HepG2 (cell line): ENCODE data around the gene RPTOR. TPM values are rescaled to one million over a fixed set of nuclear protein-coding genes. Genes with fewer than 3 reads are reported as not detected.

Experiments used
- ATAC-seq: fragments of 200-7000 bp; cut with Tn5 transposase; 3 replicates; pipeline ENCODE4 v1.9.1; 2020; ENCODE audit warnings: mild to moderate bottlenecking, moderate library complexity
- BruUV-seq: library from RNA; stranded (reverse); fragments of 400-500 nt; replicated peaks from 2 replicates; lab custom pipeline; 2021; lab: Mats Ljungman, UMichigan
- CTCF ChIA-PET: fragments of 300-600 bp; formaldehyde crosslinking; extraction: SDS; loops from one replicate; lab custom pipeline; 2021; ENCODE audit warnings: low total read pairs, inconsistent platforms, low intra/inter-chr PET ratio; lab: Yijun Ruan, JAX
- POLR2A ChIA-PET: fragments of 350-600 bp; sonication (Branson Sonifier 250); formaldehyde crosslinking; loops from one replicate; lab custom pipeline; 2020; ENCODE audit warnings: antibody characterized with exemption, inconsistent platforms; lab: Yijun Ruan, JAX
- DNase-seq: peaks from one replicate; pipeline ENCODE4 v3.0.0-alpha.2; 2015; ENCODE audit warnings: low spot score
- FAIRE-seq: peaks from 3 replicates; lab custom pipeline; 2011; peaks lifted over from hg19 to GRCh38; lab: Jason Lieb, UNC
- H2AFZ ChIP-seq: one replicate; pipeline ENCODE4 v1.6.1; 2011; ENCODE audit warnings: low read length, inconsistent platforms
- H3K27ac ChIP-seq: fragments of 300-600 bp; 3 replicates; pipeline ENCODE4 v1.8.0; 2011; ENCODE audit warnings: mixed run types, mild to moderate bottlenecking, mixed read lengths, low read length, inconsistent platforms; ENCODE audit not compliant: insufficient read depth; ENCODE audit errors: extremely low read length
- H3K27me3 ChIP-seq, 2 experiments: fragments of 200-600 bp in 1 of 2; 2 replicates in 1 of 2; 3 replicates in 1 of 2; pipeline versions ENCODE4 v1.6.0 to v1.8.0; 2011; ENCODE audit warnings: low read length in 2 of 2, mild to moderate bottlenecking in 2 of 2, moderate library complexity in 2 of 2, inconsistent platforms in 1 of 2; ENCODE audit not compliant: insufficient read depth in 2 of 2, control insufficient read depth in 1 of 2
- H3K36me3 ChIP-seq, 2 experiments: fragments of 200-600 bp in 1 of 2; replicated peaks in 1 of 2; 2 replicates in 1 of 2; 3 replicates in 1 of 2; pipeline versions ENCODE4 v1.5.1 to v1.8.0; 2011; ENCODE audit warnings: low read length in 2 of 2, inconsistent platforms in 1 of 2; ENCODE audit not compliant: insufficient read depth in 2 of 2, control insufficient read depth in 1 of 2
- H3K4me1 ChIP-seq: 2 replicates; pipeline ENCODE4 v1.5.1; 2012; ENCODE audit warnings: low read length, inconsistent platforms; ENCODE audit not compliant: insufficient read depth
- H3K4me2 ChIP-seq: 2 replicates; pipeline ENCODE4 v1.6.0; 2011; ENCODE audit warnings: low read depth, low read length, inconsistent platforms
- H3K4me3 ChIP-seq, 3 experiments: fragments of 200-600 bp in 1 of 3; sonication (generic), shearing (Covaris generic) in 1 of 3; replicated peaks in 1 of 3; 2 replicates each; pipeline ENCODE4 v1.5.1; 2011 to 2016; ENCODE audit warnings: low read length in 3 of 3, inconsistent platforms in 2 of 3, low read depth in 2 of 3, mild to moderate bottlenecking in 2 of 3, control low read depth in 1 of 3, mixed read lengths in 1 of 3; ENCODE audit not compliant: insufficient read depth in 1 of 3
- H3K79me2 ChIP-seq: one replicate; pipeline ENCODE4 v1.6.1; 2011; ENCODE audit warnings: low read length, inconsistent platforms; ENCODE audit not compliant: insufficient read depth
- H3K9ac ChIP-seq: 2 replicates; pipeline ENCODE4 v1.6.0; 2011; ENCODE audit warnings: mild to moderate bottlenecking, low read depth, low read length, inconsistent platforms; ENCODE audit not compliant: insufficient read depth
- H3K9me3 ChIP-seq: 2 replicates; pipeline ENCODE4 v1.5.1; 2012; ENCODE audit warnings: mild to moderate bottlenecking, low read length
- H4K20me1 ChIP-seq: 2 replicates; pipeline ENCODE4 v1.6.0; 2011; ENCODE audit warnings: inconsistent platforms, mild to moderate bottlenecking, low read length, moderate library complexity; ENCODE audit not compliant: insufficient read depth
- FIP1L1 ChIP-seq: fragments of 200-400 bp; formaldehyde crosslinking; IDR thresholded peaks from 2 replicates; pipeline ENCODE4 v1.6.1; 2018; ENCODE audit warnings: low read depth, mild to moderate bottlenecking, low read length, moderate library complexity, borderline replicate concordance; ENCODE audit not compliant: insufficient read depth
- NCOA1 ChIP-seq: sonication (generic); formaldehyde crosslinking; IDR thresholded peaks from 2 replicates; pipeline ENCODE4 v1.9.0; 2021; ENCODE audit warnings: missing genetic modification reagents
- SETDB1 ChIP-seq: sonication (generic); formaldehyde crosslinking; IDR thresholded peaks from 2 replicates; pipeline ENCODE4 v1.5.1; 2020; ENCODE audit warnings: missing genetic modification reagents, mild to moderate bottlenecking, borderline replicate concordance
- ZNF510 ChIP-seq: sonication (generic); formaldehyde crosslinking; IDR thresholded peaks from 2 replicates; pipeline ENCODE4 v1.4.0; 2020; ENCODE audit warnings: low read depth, mild to moderate bottlenecking, missing genetic modification reagents
- ZNF556 ChIP-seq: sonication (generic); formaldehyde crosslinking; IDR thresholded peaks from 2 replicates; pipeline ENCODE4 v1.4.0; 2020; ENCODE audit warnings: mild to moderate bottlenecking, missing genetic modification reagents, borderline replicate concordance
- ZNF572 ChIP-seq: sonication (generic); formaldehyde crosslinking; IDR thresholded peaks from 2 replicates; pipeline ENCODE4 v1.5.1; 2020; ENCODE audit warnings: mild to moderate bottlenecking, missing genetic modification reagents
- WGBS: methylation state at CpG from one replicate; pipeline ENCODE4 v1.1.6; 2017; ENCODE audit warnings: low lambda C conversion rate; 5-methylcytosine and 5-hydroxymethylcytosine counted together
- in situ Hi-C: cut with HindIII; loops from 2 replicates; pipeline ENCODE4 v1.10.0; 2017; ENCODE audit warnings: low pct_unique_long_range_greater_than_20kb; ENCODE audit not compliant: extremely low pct_ligation_motif_present
- intact Hi-C: fragments of 100-400 bp; cut with micrococcal nuclease; formaldehyde crosslinking; loops from one replicate; pipeline ENCODE4 v1.10.0; 2022; ENCODE audit not compliant: unreplicated experiment
- polyA plus RNA-seq, 8 experiments: library from polyadenylated mRNA; depleted of rRNA in 3 of 8; stranded (reverse) in 7 of 8; unstranded in 1 of 8; fragments of >200 nt; fragmentation: Illumina TruSeq in 4 of 8; extraction: Trizol in 4 of 8; gene quantifications; 2 replicates each; pipeline versions ENCODE4 v1.2.1 to v1.2.3, GENCODE V29; 2011 to 2016; ENCODE audit warnings: low read depth in 4 of 8, missing spikeins in 1 of 8, mixed read lengths in 1 of 8; ENCODE audit not compliant: insufficient read depth in 1 of 8
- total RNA-seq, 5 experiments: library from RNA; depleted of rRNA; stranded (reverse); fragments of >200 nt; fragmentation: Illumina TruSeq; extraction: Trizol; gene quantifications; 2 replicates each; pipeline ENCODE4 v1.2.3, GENCODE V29; 2016; ENCODE audit warnings: low read depth in 1 of 5
- TF ChIP-seq, protein P1 (sequence below): sonication (generic); formaldehyde crosslinking; IDR thresholded peaks from 2 replicates; pipeline ENCODE4 v1.5.0; 2020; ENCODE audit warnings: missing genetic modification reagents
- TF ChIP-seq, protein P2 (sequence below): sonication (generic); formaldehyde crosslinking; IDR thresholded peaks from 2 replicates; pipeline ENCODE4 v1.8.0; 2022; ENCODE audit warnings: mild to moderate bottlenecking, missing genetic modification reagents, moderate library complexity
- TF ChIP-seq, protein P3 (sequence below): sonication (generic); formaldehyde crosslinking; IDR thresholded peaks from 2 replicates; pipeline ENCODE4 v1.4.0; 2020; ENCODE audit warnings: missing genetic modification reagents, borderline replicate concordance

Gene RPTOR
- total and polyA plus RNA-seq, 2 of the 13 experiments (the other 11 are each of a cell fraction or from before 2014, with no cell fraction given): 6.6 to 25.3 TPM

DNA sequence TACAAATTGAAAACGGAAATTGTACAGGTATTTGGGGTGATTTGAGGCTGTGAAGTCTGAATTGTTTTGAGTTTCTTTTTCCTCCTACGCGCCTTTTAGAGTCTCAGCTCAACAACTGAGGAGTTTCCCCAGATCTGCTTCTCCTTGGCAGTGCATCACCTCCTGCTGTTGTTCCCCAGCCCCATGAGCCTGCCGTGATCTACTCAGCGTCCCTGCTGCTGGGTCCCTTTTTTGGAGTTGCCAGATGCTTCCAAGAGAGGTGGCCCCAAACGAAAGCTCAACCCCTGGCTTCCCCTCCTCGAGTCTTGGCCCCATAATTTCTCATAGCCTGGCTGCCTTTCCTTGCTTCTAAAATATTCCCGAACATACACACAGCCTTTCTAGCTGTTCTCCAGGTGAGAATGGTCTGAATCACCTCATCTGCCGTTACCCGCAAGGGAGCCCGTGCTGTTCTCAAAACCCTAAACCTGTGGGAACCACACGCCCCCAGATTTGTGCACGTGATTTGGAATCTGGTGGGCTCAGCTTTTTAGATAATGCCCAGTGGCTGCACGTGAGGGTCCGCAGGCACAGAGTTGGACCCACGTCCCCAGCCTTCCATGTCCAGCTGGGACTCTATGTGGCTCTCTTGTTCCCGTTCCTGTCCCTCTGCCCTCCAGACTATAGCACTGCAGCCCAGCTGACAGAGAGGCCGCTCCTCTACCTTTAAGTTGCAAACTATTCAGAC lies 267.9 kb downstream of the RPTOR start:
- TF ChIP-seq ZNF510 (CRISPR knock-in tag): no peak
- TF ChIP-seq, protein P1, sequence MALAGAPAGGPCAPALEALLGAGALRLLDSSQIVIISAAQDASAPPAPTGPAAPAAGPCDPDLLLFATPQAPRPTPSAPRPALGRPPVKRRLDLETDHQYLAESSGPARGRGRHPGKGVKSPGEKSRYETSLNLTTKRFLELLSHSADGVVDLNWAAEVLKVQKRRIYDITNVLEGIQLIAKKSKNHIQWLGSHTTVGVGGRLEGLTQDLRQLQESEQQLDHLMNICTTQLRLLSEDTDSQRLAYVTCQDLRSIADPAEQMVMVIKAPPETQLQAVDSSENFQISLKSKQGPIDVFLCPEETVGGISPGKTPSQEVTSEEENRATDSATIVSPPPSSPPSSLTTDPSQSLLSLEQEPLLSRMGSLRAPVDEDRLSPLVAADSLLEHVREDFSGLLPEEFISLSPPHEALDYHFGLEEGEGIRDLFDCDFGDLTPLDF (CRISPR knock-in tag): no peak
- TF ChIP-seq ZNF572 (CRISPR knock-in tag): no peak
- TF ChIP-seq NCOA1 (CRISPR knock-in tag): no peak
- TF ChIP-seq SETDB1: no peak
- TF ChIP-seq, protein P2, sequence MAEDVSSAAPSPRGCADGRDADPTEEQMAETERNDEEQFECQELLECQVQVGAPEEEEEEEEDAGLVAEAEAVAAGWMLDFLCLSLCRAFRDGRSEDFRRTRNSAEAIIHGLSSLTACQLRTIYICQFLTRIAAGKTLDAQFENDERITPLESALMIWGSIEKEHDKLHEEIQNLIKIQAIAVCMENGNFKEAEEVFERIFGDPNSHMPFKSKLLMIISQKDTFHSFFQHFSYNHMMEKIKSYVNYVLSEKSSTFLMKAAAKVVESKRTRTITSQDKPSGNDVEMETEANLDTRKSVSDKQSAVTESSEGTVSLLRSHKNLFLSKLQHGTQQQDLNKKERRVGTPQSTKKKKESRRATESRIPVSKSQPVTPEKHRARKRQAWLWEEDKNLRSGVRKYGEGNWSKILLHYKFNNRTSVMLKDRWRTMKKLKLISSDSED (CRISPR knock-in tag): no peak
- no peak for TF ChIP-seq ZNF556 (CRISPR knock-in tag)
- TF ChIP-seq, protein P3, sequence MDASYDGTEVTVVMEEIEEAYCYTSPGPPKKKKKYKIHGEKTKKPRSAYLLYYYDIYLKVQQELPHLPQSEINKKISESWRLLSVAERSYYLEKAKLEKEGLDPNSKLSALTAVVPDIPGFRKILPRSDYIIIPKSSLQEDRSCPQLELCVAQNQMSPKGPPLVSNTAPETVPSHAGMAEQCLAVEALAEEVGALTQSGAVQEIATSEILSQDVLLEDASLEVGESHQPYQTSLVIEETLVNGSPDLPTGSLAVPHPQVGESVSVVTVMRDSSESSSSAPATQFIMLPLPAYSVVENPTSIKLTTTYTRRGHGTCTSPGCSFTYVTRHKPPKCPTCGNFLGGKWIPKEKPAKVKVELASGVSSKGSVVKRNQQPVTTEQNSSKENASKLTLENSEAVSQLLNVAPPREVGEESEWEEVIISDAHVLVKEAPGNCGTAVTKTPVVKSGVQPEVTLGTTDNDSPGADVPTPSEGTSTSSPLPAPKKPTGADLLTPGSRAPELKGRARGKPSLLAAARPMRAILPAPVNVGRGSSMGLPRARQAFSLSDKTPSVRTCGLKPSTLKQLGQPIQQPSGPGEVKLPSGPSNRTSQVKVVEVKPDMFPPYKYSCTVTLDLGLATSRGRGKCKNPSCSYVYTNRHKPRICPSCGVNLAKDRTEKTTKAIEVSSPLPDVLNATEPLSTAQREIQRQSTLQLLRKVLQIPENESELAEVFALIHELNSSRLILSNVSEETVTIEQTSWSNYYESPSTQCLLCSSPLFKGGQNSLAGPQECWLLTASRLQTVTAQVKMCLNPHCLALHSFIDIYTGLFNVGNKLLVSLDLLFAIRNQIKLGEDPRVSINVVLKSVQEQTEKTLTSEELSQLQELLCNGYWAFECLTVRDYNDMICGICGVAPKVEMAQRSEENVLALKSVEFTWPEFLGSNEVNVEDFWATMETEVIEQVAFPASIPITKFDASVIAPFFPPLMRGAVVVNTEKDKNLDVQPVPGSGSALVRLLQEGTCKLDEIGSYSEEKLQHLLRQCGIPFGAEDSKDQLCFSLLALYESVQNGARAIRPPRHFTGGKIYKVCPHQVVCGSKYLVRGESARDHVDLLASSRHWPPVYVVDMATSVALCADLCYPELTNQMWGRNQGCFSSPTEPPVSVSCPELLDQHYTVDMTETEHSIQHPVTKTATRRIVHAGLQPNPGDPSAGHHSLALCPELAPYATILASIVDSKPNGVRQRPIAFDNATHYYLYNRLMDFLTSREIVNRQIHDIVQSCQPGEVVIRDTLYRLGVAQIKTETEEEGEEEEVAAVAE (CRISPR knock-in tag): no peak
- no peak for TF ChIP-seq FIP1L1
- ChIA-PET CTCF (no interaction called here), POLR2A (no interaction called here)
- Histone ChIP-seq H3K4me3 (no peak overlapping the region), H3K9me3 (no peaks in the 10 kb centered on the region), H3K79me2 (no peaks in the 10 kb centered on the region), H3K36me3 (peaks cover 8 to 23% of the 10 kb centered on the region in 2 experiments; a peak in 3 of 5 replicates), H4K20me1 (no peaks in the 10 kb centered on the region), H3K27me3 (no peaks in the 10 kb centered on the region), H2AFZ (no peak overlapping the region), H3K4me2 (no peak overlapping the region), H3K27ac (no peak overlapping the region), H3K4me1 (no peaks in the 10 kb centered on the region), H3K9ac (no peak overlapping the region)
- intact Hi-C loops (no loop called here), in situ Hi-C loops (no loop called here)
- BruUV-seq: no TSS peak
- ATAC-seq (no peak), DNase-seq (no peak), FAIRE-seq (no peak)
- 95% methylated on average over 18 of the region's 18 CpGs for WGBS
